Liver (tissue), 9 donors: ENCODE results near the gene CNP. TPM values are rescaled to one million over a fixed set of nuclear protein-coding genes. Genes with fewer than 3 reads are reported as not detected.
"Not testable (repeated sequence)": the region's sequence is repeated elsewhere in the genome, so short reads cannot be mapped to it uniquely, and the experiment has no call there.

Experiments used
- DNase-seq: peaks from one replicate; pipeline ENCODE4 v3.0.0-alpha.2; 2017; ENCODE audit warnings: low spot score
- H3K27ac ChIP-seq, 2 donors: one replicate each; pipeline ENCODE4 v1.7.0; 2013; ENCODE audit warnings: inconsistent platforms in 2 of 2, low read length in 2 of 2, control low read depth in 1 of 2, low read depth in 1 of 2, mild to moderate bottlenecking in 1 of 2
- H3K27me3 ChIP-seq, 4 donors: one replicate each; pipeline versions ENCODE4 v1.6.1 to v1.7.0; 2013; ENCODE audit warnings: low read length in 3 of 4, inconsistent platforms in 1 of 4, mild to moderate bottlenecking in 1 of 4, moderate library complexity in 1 of 4; ENCODE audit not compliant: control insufficient read depth in 4 of 4, insufficient read depth in 4 of 4
- H3K36me3 ChIP-seq, 4 donors: one replicate each; pipeline versions ENCODE4 v1.6.1 to v1.7.0; 2013; ENCODE audit warnings: low read length in 3 of 4, mild to moderate bottlenecking in 3 of 4, low read depth in 1 of 4, moderate library complexity in 1 of 4; ENCODE audit not compliant: control insufficient read depth in 4 of 4, insufficient read depth in 3 of 4
- H3K4me1 ChIP-seq, 4 donors: one replicate each; pipeline versions ENCODE4 v1.6.1 to v1.7.0; 2013; ENCODE audit warnings: low read length in 3 of 4, mild to moderate bottlenecking in 3 of 4, moderate library complexity in 1 of 4; ENCODE audit not compliant: control insufficient read depth in 4 of 4, insufficient read depth in 4 of 4
- H3K4me3 ChIP-seq, 3 donors: one replicate each; pipeline versions ENCODE4 v1.6.1 to v1.7.0; 2013; ENCODE audit warnings: low read length in 3 of 3, control low read depth in 1 of 3, low read depth in 1 of 3, mild to moderate bottlenecking in 1 of 3
- H3K9ac ChIP-seq, 2 donors: one replicate each; pipeline ENCODE4 v1.7.0; 2013; ENCODE audit warnings: low read length in 2 of 2, mild to moderate bottlenecking in 2 of 2, moderate library complexity in 2 of 2, control low read depth in 1 of 2, low read depth in 1 of 2
- H3K9me3 ChIP-seq, 4 donors: one replicate each; pipeline versions ENCODE4 v1.6.1 to v1.7.0; 2013; ENCODE audit warnings: low read length in 3 of 4; ENCODE audit not compliant: control insufficient read depth in 4 of 4
- CTCF ChIP-seq: fragments of 150-350 bp; IDR thresholded peaks from 2 replicates; pipeline ENCODE4 v1.5.1; 2017; ENCODE audit warnings: improper control_type of control experiment, low read depth, low read length; ENCODE audit not compliant: missing input control
- FOXA1 ChIP-seq: IDR thresholded peaks from 2 replicates; pipeline ENCODE4 v1.6.1; 2016; ENCODE audit warnings: antibody characterized with exemption
- FOXA2 ChIP-seq: IDR thresholded peaks from 2 replicates; pipeline ENCODE4 v1.6.1; 2016; ENCODE audit warnings: antibody characterized with exemption
- GABPA ChIP-seq, 2 donors: IDR thresholded peaks in 1 of 2; conservative IDR thresholded peaks in 1 of 2; 2 replicates each; pipeline ENCODE4 v1.6.1; 2016; ENCODE audit warnings: antibody characterized with exemption in 2 of 2, mild to moderate bottlenecking in 1 of 2, moderate library complexity in 1 of 2
- HNF4A ChIP-seq, 2 donors: conservative IDR thresholded peaks; 2 replicates each; pipeline ENCODE4 v1.6.1; 2016; ENCODE audit warnings: antibody characterized with exemption in 2 of 2, mild to moderate bottlenecking in 2 of 2
- HNF4G ChIP-seq: IDR thresholded peaks from 2 replicates; pipeline ENCODE4 v1.6.1; 2016; ENCODE audit warnings: antibody characterized with exemption
- RAD21 ChIP-seq, 2 donors: IDR thresholded peaks; 2 replicates each; pipeline ENCODE4 v1.6.1; 2016; ENCODE audit warnings: antibody characterized with exemption in 2 of 2, mild to moderate bottlenecking in 2 of 2
- RXRA ChIP-seq, 2 donors: IDR thresholded peaks; 2 replicates each; pipeline ENCODE4 v1.6.1; 2017 to 2018; ENCODE audit warnings: antibody characterized with exemption in 2 of 2, mild to moderate bottlenecking in 1 of 2
- TAF1 ChIP-seq: conservative IDR thresholded peaks from 2 replicates; pipeline ENCODE4 v1.6.1; 2016; ENCODE audit warnings: antibody characterized with exemption, mild to moderate bottlenecking
- YY1 ChIP-seq: IDR thresholded peaks from 2 replicates; pipeline ENCODE4 v1.6.1; 2016; ENCODE audit warnings: antibody characterized with exemption, mild to moderate bottlenecking
- ZBTB33 ChIP-seq: IDR thresholded peaks from 2 replicates; pipeline ENCODE4 v1.6.1; 2016; ENCODE audit warnings: antibody characterized with exemption
- WGBS: extraction: QIAGEN DNeasy Blood & Tissue Kit; methylation state at CpG from one replicate; pipeline ENCODE4 v1.1.7; 2013; 5-methylcytosine and 5-hydroxymethylcytosine counted together
- polyA plus RNA-seq, 2 donors: library from polyadenylated mRNA; stranded (reverse) in 1 of 2; unstranded in 1 of 2; fragments of 200-250 nt in 1 of 2; fragments of >200 nt in 1 of 2; fragmentation: Nextera tagmentation in 1 of 2; extraction: Ambion mirVana in 1 of 2; gene quantifications; one replicate each; pipeline versions ENCODE4 v1.2.1 to v1.2.3, GENCODE V29; 2013 to 2015
- total RNA-seq, 2 donors: library from RNA; depleted of rRNA; stranded (reverse); fragments of >200 nt; gene quantifications; one replicate each; pipeline ENCODE4 v1.2.3, GENCODE V29; 2014
- TF ChIP-seq, protein P1 (sequence below): IDR thresholded peaks from 2 replicates; pipeline ENCODE4 v1.6.1; 2016; ENCODE audit warnings: antibody characterized with exemption
- TF ChIP-seq, protein P2 (sequence below): IDR thresholded peaks from 2 replicates; pipeline ENCODE4 v1.6.1; 2016; ENCODE audit warnings: antibody characterized with exemption
- donor health status: healthy.
- donor health status: healthy.
- donor health status: healthy.
- donor health status: healthy.
- donor health status: healthy.

Gene CNP
- total and polyA plus RNA-seq, 4 donors = 25.3 to 38.3 (median 30.2) TPM

GRCh38 chr17:42020845-42021244, 54.2 kb downstream of the CNP start:
- not testable (repeated sequence) for H3K27me3 ChIP-seq, H3K36me3 ChIP-seq, DNase-seq, H3K9me3 ChIP-seq, H3K27ac ChIP-seq
- Histone ChIP-seq H3K4me1 (peaks cover 14 to 55% (median 49%) of the 10 kb centered on the region in 4 donors), H3K4me3 (peak overlapping the region in 2 of 3 donors; percentile 71 to 82), H3K9ac (peak overlapping the region; percentile 21 to 97)
- WGBS = 75% methylated on average over 8 of the region's 8 CpGs

GRCh38 chr17:42023524-42024349, 57.1 kb downstream of the CNP start:
- Histone ChIP-seq H3K27me3 (no peaks in the 10 kb centered on the region), H3K9me3 (no peaks in the 10 kb centered on the region), H3K27ac (peak overlapping the region; percentile 51 to 59), H3K4me3 (no peak overlapping the region), H3K36me3 (peaks cover 3 to 8% (median 7%) of the 10 kb centered on the region in 4 donors), H3K4me1 (peaks cover 14 to 45% (median 39%) of the 10 kb centered on the region in 4 donors), H3K9ac (no peak overlapping the region)
- WGBS = 46% methylated on average over 15 of the region's 15 CpGs
- no peak for DNase-seq
- peak; percentile 6 for TF ChIP-seq YY1
- no peak for TF ChIP-seq HNF4A (conservative IDR thresholded peaks at IDR 0.05)

DNA sequence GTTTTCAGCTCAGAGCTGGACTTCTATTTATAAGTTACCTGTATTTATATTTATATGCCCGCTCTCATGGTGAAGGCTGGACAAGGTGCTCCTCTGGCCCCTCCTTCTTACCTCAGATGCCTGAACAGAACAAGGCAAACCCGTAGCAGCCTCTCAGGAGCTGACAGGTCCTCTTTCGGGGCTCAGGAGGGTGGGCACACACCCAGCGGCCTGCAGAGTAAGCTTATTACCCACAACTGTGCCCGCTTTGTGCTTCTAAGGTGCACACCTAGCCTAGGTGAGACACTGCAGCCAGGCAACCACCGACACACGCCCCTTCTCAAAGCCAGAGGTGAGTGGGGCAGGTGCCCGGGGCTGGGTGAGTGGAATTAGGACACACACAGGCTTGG, 58.6 kb downstream of the CNP start:
- WGBS = 81% methylated on average over 8 of the region's 8 CpGs
- H3K36me3 ChIP-seq = peaks cover 3 to 8% (median 7%) of the 10 kb centered on the region in 4 donors
- H3K27ac ChIP-seq = peak overlapping the region in 1 of 2 donors; percentile 51
- H3K9ac ChIP-seq = no peak overlapping the region
- H3K4me3 ChIP-seq = no peak overlapping the region
- H3K4me1 ChIP-seq = peaks cover 14 to 46% (median 39%) of the 10 kb centered on the region in 4 donors
- peak; percentile 15 for TF ChIP-seq FOXA1
- TF ChIP-seq FOXA2 = no peak
- no peak for TF ChIP-seq HNF4G
- TF ChIP-seq RAD21 (IDR thresholded peaks at IDR 0.05) = no peak
- TF ChIP-seq, protein P1, sequence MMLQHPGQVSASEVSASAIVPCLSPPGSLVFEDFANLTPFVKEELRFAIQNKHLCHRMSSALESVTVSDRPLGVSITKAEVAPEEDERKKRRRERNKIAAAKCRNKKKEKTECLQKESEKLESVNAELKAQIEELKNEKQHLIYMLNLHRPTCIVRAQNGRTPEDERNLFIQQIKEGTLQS = peak; percentile 5
- TF ChIP-seq, protein P2, sequence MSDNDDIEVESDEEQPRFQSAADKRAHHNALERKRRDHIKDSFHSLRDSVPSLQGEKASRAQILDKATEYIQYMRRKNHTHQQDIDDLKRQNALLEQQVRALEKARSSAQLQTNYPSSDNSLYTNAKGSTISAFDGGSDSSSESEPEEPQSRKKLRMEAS = no peak
- TF ChIP-seq RXRA (IDR thresholded peaks at IDR 0.05) = no peak
- TF ChIP-seq ZBTB33 = no peak
- TF ChIP-seq CTCF = no peak
- TF ChIP-seq YY1 = no peak
- no peak for TF ChIP-seq HNF4A (conservative IDR thresholded peaks at IDR 0.05)
- TF ChIP-seq GABPA (IDR thresholded peaks at IDR 0.05 in 1 of 2, conservative IDR thresholded peaks at IDR 0.05 in 1 of 2) = no peak
- no peak for TF ChIP-seq TAF1
- no peaks in the 10 kb centered on the region for H3K9me3 ChIP-seq
- H3K27me3 ChIP-seq = no peaks in the 10 kb centered on the region
- no peak for DNase-seq
